Neural progenitor cell (in vitro differentiated cells): ENCODE data around the gene BOK. TPM values are rescaled to one million over a fixed set of nuclear protein-coding genes. Genes with fewer than 3 reads are reported as not detected.

Experiments
- DNase-seq: peaks from one replicate; pipeline ENCODE4 v3.0.0-alpha.2; 2016; ENCODE audit warnings: low spot score
- H2AFZ ChIP-seq: fragments of 200-600 bp; sonication (generic); replicated peaks from 2 replicates; pipeline ENCODE4 v1.6.1; 2016; ENCODE audit warnings: antibody characterized with exemption
- H3F3A ChIP-seq: fragments of 200-600 bp; sonication (generic); 2 replicates; pipeline ENCODE4 v1.6.1; 2016; ENCODE audit warnings: antibody characterized with exemption, low read depth
- H3K27ac ChIP-seq: fragments of 200-600 bp; sonication (generic); 2 replicates; pipeline ENCODE4 v1.5.1; 2016; ENCODE audit warnings: mild to moderate bottlenecking
- H3K27me3 ChIP-seq: fragments of 200-600 bp; sonication (generic); 2 replicates; pipeline ENCODE4 v1.6.1; 2016; ENCODE audit warnings: mild to moderate bottlenecking, moderate library complexity
- H3K36me3 ChIP-seq: fragments of 200-600 bp; sonication (generic); 2 replicates; pipeline ENCODE4 v1.5.1; 2016
- H3K4me1 ChIP-seq: fragments of 200-600 bp; sonication (generic); 2 replicates; pipeline ENCODE4 v1.6.1; 2016; ENCODE audit warnings: mixed run types
- H3K4me2 ChIP-seq: fragments of 200-600 bp; sonication (generic); 2 replicates; pipeline ENCODE4 v1.6.1; 2016
- H3K4me3 ChIP-seq: fragments of 200-600 bp; sonication (generic); 2 replicates; pipeline ENCODE4 v1.5.1; 2016
- H3K79me2 ChIP-seq: fragments of 200-600 bp; sonication (generic); 2 replicates; pipeline ENCODE4 v1.6.1; 2016; ENCODE audit warnings: low read depth
- H3K9ac ChIP-seq: fragments of 200-600 bp; sonication (generic); 2 replicates; pipeline ENCODE4 v1.6.1; 2016
- H3K9me3 ChIP-seq: fragments of 200-600 bp; sonication (generic); 2 replicates; pipeline ENCODE4 v1.5.1; 2016; ENCODE audit warnings: low read depth
- H4K20me1 ChIP-seq: fragments of 200-600 bp; sonication (generic); 2 replicates; pipeline ENCODE4 v1.6.1; 2016; ENCODE audit warnings: low read depth
- H3K27ac Mint-ChIP-seq: 3 replicates; pipeline ENCODE4 v1.8.0; 2021; ENCODE audit warnings: mixed read lengths
- H3K27me3 Mint-ChIP-seq: 2 replicates; pipeline ENCODE4 v1.8.0; 2022; ENCODE audit warnings: low read depth, mild to moderate bottlenecking, inconsistent platforms, moderate library complexity, mixed read lengths; ENCODE audit not compliant: insufficient read depth
- H3K36me3 Mint-ChIP-seq: 3 replicates; pipeline ENCODE4 v1.8.0; 2021; ENCODE audit warnings: mixed read lengths
- H3K4me1 Mint-ChIP-seq: 3 replicates; pipeline ENCODE4 v1.8.0; 2021; ENCODE audit warnings: mixed read lengths
- H3K4me3 Mint-ChIP-seq: 3 replicates; pipeline ENCODE4 v1.8.0; 2021; ENCODE audit warnings: mild to moderate bottlenecking, moderate library complexity, mixed read lengths
- H3K9me3 Mint-ChIP-seq: 3 replicates; pipeline ENCODE4 v1.8.0; 2020; ENCODE audit warnings: mixed read lengths
- EZH2 ChIP-seq: fragments of 200-600 bp; sonication (generic); IDR thresholded peaks from 2 replicates; pipeline ENCODE4 v1.6.1; 2017; ENCODE audit warnings: antibody characterized with exemption, mild to moderate bottlenecking, moderate library complexity
- EZH2phosphoT487 ChIP-seq: fragments of 200-600 bp; sonication (generic); IDR thresholded peaks from 2 replicates; pipeline ENCODE4 v1.6.1; 2017; ENCODE audit warnings: antibody characterized with exemption
- total RNA-seq: library from RNA; depleted of rRNA; stranded (reverse); fragments of >200 nt; gene quantifications from 2 replicates; pipeline ENCODE4 v1.2.3, GENCODE V29; 2015; ENCODE audit warnings: low replicate concordance
- TF ChIP-seq, protein P1 (sequence below): fragments of 200-600 bp; sonication (generic); IDR thresholded peaks from 2 replicates; pipeline ENCODE4 v1.5.1; 2017; ENCODE audit warnings: antibody characterized with exemption, mild to moderate bottlenecking

Gene BOK
- total RNA-seq, 1 donor from 2014 or later = 2.0 TPM

DNA sequence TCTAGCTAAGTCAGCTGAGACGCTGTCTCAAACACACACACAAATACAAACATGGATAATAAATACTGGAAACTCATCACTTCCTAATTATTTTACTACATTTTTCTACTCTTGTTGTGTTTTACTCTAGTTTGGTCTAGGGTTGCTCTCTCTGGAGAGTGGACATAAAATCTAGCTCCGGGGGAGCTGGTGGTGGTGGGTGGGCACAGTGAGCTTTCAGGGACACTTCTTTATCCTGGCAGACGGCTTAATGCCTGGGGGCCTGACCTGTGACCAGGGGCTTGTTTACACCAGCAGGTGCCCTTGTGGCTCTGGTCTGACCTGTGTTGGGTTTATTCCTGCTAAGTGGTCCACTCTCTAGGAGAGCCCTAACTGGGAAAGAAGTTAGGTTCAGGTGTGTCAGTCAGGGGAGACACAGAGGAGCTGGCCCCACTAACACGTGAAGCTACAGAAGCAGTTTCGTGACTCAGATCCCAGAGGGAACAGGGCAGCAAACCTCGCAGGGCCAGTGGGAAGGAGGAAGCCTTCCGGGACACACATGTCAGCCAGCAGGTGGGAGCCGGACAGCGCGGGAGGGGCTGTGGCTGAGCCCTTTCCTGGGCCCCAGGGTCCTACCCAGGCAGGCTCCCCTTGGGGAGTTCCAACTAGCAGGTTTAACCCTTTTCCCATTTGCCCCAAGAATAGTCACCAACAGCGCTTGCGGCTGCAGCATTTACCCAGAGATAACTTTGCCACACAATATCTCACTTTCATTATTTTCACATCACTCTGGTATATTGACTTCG lies 22.5 kb upstream of the BOK start:
- TF ChIP-seq, protein P1, sequence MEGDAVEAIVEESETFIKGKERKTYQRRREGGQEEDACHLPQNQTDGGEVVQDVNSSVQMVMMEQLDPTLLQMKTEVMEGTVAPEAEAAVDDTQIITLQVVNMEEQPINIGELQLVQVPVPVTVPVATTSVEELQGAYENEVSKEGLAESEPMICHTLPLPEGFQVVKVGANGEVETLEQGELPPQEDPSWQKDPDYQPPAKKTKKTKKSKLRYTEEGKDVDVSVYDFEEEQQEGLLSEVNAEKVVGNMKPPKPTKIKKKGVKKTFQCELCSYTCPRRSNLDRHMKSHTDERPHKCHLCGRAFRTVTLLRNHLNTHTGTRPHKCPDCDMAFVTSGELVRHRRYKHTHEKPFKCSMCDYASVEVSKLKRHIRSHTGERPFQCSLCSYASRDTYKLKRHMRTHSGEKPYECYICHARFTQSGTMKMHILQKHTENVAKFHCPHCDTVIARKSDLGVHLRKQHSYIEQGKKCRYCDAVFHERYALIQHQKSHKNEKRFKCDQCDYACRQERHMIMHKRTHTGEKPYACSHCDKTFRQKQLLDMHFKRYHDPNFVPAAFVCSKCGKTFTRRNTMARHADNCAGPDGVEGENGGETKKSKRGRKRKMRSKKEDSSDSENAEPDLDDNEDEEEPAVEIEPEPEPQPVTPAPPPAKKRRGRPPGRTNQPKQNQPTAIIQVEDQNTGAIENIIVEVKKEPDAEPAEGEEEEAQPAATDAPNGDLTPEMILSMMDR = no peak
- no peak for TF ChIP-seq EZH2
- no peak for TF ChIP-seq EZH2phosphoT487
- DNase-seq = no peak
- Histone ChIP-seq H3K4me2 (no peak overlapping the region), H3K4me1 (peaks cover 7% of the 10 kb centered on the region), H2AFZ (no peak overlapping the region), H3K27ac (no peak overlapping the region), H3K27me3 (peaks cover 38% of the 10 kb centered on the region), H3K36me3 (no peaks in the 10 kb centered on the region), H3F3A (no peaks in the 10 kb centered on the region), H3K4me3 (no peak overlapping the region), H3K9me3 (no peaks in the 10 kb centered on the region), H3K9ac (no peak overlapping the region), H4K20me1 (no peaks in the 10 kb centered on the region), H3K79me2 (no peaks in the 10 kb centered on the region)
- peaks cover 16% of the 10 kb centered on the region for H3K27me3 Mint-ChIP-seq
- peaks cover 2% of the 10 kb centered on the region for H3K9me3 Mint-ChIP-seq
- H3K4me3 Mint-ChIP-seq = no peak overlapping the region
- no peaks in the 10 kb centered on the region for H3K36me3 Mint-ChIP-seq
- H3K27ac Mint-ChIP-seq = no peak overlapping the region
- H3K4me1 Mint-ChIP-seq = peaks cover 36% of the 10 kb centered on the region

DNA sequence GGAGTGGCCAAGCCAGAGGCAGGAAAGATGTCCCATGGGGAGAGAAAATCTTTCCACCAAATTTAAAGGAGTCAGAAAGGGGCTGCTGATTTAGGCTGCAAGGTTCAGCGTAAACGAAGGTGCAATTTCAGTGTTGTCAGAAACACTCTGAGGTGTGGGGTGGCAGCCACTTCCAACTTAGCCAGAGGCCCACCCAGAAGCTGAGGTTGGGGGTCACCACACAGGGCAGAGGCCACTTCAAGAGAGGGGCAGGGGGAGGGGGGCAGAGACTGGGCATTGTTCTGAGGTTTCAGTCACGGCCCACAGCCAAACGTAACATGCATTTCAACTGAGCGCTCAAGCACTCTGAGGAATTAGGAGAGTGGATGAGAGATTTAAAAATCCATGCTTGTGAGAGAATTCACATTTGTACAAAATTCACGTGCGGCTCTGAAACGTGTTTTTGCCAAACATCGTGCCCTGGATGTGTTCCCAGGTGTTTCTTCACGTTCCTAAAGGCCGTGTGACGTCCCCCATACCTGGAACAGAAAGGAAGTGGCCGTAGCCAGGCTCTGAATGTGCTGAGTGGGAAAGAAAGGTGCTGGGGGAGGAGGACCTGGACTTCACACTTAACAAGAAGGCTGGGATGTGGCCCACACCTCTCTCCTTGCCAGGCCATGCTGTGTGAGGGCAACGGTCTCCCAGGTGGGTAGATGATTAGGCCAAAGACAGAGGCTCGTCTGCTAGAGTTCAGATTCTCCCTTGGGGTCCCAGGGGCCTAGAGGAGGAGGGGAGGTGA lies 19.5 kb upstream of the BOK start:
- no peak overlapping the region for H3K9ac ChIP-seq
- TF ChIP-seq, protein P1 = no peak
- TF ChIP-seq EZH2 (no peak), EZH2phosphoT487 (no peak)
- H3K4me1 Mint-ChIP-seq = peaks cover 35% of the 10 kb centered on the region
- no peak overlapping the region for H3K4me3 Mint-ChIP-seq
- peaks cover 68% of the 10 kb centered on the region for H3K27me3 ChIP-seq
- H3K4me2 ChIP-seq = no peak overlapping the region
- no peaks in the 10 kb centered on the region for H3F3A ChIP-seq
- H3K9me3 ChIP-seq = no peaks in the 10 kb centered on the region
- H3K4me1 ChIP-seq = peaks cover 13% of the 10 kb centered on the region
- H3K36me3 ChIP-seq = no peaks in the 10 kb centered on the region
- peaks cover 2% of the 10 kb centered on the region for H3K9me3 Mint-ChIP-seq
- no peak overlapping the region for H3K4me3 ChIP-seq
- no peak overlapping the region for H3K27ac Mint-ChIP-seq
- H3K27me3 Mint-ChIP-seq = peaks cover 24% of the 10 kb centered on the region
- no peaks in the 10 kb centered on the region for H3K36me3 Mint-ChIP-seq
- H4K20me1 ChIP-seq = no peaks in the 10 kb centered on the region
- no peak overlapping the region for H3K27ac ChIP-seq
- H2AFZ ChIP-seq = no peak overlapping the region
- DNase-seq = no peak
- no peaks in the 10 kb centered on the region for H3K79me2 ChIP-seq

DNA sequence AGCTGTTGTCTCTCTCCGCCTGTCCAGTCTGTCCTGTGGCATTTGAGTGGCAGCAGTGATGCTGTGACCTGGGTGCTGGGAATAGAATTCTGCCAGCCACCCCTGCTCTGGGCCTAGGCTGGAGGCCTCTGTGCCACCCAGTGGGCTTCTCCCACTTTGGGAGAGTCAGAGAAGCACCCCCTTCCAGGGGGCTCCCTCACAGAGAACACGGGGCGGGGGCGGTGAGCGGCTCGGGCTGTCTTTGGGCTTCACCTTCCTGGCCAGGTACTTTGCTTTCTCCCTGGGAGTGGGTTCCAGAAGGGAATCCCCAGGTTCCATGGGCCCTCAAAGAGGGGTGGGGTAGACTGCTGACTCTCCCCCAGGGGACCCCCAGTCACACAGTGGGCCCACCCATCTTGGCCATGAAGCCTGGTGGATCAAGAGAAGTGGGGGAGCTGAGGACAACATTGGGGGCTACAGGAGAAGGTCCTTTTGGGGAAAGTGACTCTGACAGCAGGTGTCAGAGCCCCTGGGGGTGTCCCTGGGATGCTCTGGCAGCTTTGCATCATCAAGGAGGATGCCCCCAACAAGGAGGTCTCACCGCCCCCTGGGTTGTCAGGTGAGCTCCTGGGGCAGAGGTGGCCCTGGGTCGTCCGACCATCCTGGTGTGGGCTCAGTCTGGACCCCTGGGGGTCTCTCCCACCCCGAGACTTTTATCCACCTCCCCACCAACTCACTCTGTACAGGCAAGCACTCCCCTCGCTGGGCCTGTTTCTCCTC lies 18.8 kb upstream of the BOK start:
- H3K9ac ChIP-seq = no peak overlapping the region
- DNase-seq = no peak
- Mint-ChIP-seq H3K27ac (no peak overlapping the region), H3K4me1 (peaks cover 28% of the 10 kb centered on the region), H3K4me3 (no peak overlapping the region), H3K9me3 (peaks cover 2% of the 10 kb centered on the region), H3K27me3 (peaks cover 21% of the 10 kb centered on the region), H3K36me3 (no peaks in the 10 kb centered on the region)
- H3K36me3 ChIP-seq = no peaks in the 10 kb centered on the region
- H2AFZ ChIP-seq = no peak overlapping the region
- no peaks in the 10 kb centered on the region for H4K20me1 ChIP-seq
- peaks cover 13% of the 10 kb centered on the region for H3K4me1 ChIP-seq
- H3K27ac ChIP-seq = no peak overlapping the region
- H3K79me2 ChIP-seq = no peaks in the 10 kb centered on the region
- TF ChIP-seq EZH2 (no peak), EZH2phosphoT487 (no peak)
- TF ChIP-seq, protein P1 = no peak
- no peaks in the 10 kb centered on the region for H3K9me3 ChIP-seq
- H3K4me2 ChIP-seq = no peak overlapping the region
- no peak overlapping the region for H3K4me3 ChIP-seq
- no peaks in the 10 kb centered on the region for H3F3A ChIP-seq
- peaks cover 68% of the 10 kb centered on the region for H3K27me3 ChIP-seq
